NCI-H2196 treated with DMSO at 0.1 percent for 48 hours (cell line): Measurements from ENCODE around the gene CTSA.
"Not testable (repeated sequence)": the region's sequence is repeated elsewhere in the genome, so short reads cannot be mapped to it uniquely, and the experiment has no call there.

Experiments used
- DNase-seq: peaks from one replicate; lab custom pipeline; 2025; ENCODE audit not compliant: unreplicated experiment; lab: John Stamatoyannopoulos, UW

The CTSA gene

DNA sequence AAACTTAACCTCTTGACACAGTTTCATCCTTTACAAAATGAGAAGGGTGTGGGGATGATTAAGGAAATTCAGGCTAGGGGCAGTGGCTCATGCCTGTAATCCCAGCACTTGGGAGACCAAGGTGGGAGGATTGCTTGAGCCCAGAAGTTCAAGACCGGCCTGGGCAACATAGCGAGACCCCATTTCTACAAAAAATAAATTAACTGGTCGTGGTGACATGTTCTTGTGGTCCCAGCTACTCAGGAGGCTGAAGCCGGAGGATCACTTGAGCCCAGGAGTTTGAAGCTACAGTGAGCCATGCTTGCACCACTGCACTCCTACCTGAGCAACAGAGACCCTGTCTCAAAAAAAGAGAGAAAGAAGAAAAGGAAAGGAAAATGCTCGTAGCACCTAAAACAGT lies 24.7 kb upstream of the CTSA start:
- no peak for DNase-seq

- no peak for DNase-seq
Observed at GRCh38 chr20:45867136-45867818, 23.9 kb upstream of the CTSA start.

DNA sequence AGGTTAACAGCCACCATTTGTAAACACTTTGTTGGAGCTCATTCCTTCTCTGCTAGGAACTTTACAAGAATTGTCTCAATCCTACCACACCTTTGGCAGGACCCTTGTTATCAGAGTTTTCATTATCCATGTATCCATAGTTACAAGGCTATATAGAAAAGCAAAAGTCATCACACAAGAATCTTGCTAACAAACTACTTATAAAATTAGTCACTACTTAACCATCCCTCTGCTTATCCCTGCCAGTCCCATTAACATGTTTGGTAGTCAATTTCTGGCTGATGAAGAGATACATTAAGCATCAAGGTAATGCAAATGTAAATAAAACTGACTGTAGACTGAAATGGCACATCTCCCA lies 23.3 kb upstream of the CTSA start:
- no peak for DNase-seq

GRCh38 chr20:45872626-45873025 lies 18.5 kb upstream of the CTSA start:
- no peak for DNase-seq

- DNase-seq = no peak
Observed at GRCh38 chr20:45873409-45874103, 17.6 kb upstream of the CTSA start.

DNA sequence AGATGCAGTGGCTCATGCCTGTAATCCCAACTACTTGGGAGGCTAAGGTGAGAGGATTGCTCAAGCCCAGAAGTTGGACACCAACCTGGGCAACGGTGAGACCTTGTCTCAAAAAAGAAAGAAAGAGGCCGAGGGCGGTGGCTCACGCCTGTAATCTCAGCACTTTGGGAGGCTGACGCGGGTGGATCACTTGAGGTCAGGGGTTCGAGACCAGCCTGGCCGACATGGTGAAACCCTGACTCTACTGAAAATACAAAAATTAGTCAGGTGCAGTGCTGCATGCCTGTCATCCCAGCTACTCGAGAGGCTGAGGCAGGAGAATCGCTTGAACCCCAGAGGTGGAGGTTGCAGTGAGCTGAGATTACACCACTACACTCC lies 17.0 kb upstream of the CTSA start:
- not testable (repeated sequence) for DNase-seq

- no peak for DNase-seq
Observed at GRCh38 chr20:45874576-45874975, 16.6 kb upstream of the CTSA start.

- no peak for DNase-seq
Observed at GRCh38 chr20:45878076-45878761, 12.9 kb upstream of the CTSA start.

- DNase-seq = peak; percentile 95
Observed at GRCh38 chr20:45880988-45881788, 9.9 kb upstream of the CTSA start, which contains the start of gene ZSWIM1. TSS of gene ZSWIM1 (plus strand) at chr20:45881227. CDS start at chr20:45882593, 1,366 bp downstream.

DNA sequence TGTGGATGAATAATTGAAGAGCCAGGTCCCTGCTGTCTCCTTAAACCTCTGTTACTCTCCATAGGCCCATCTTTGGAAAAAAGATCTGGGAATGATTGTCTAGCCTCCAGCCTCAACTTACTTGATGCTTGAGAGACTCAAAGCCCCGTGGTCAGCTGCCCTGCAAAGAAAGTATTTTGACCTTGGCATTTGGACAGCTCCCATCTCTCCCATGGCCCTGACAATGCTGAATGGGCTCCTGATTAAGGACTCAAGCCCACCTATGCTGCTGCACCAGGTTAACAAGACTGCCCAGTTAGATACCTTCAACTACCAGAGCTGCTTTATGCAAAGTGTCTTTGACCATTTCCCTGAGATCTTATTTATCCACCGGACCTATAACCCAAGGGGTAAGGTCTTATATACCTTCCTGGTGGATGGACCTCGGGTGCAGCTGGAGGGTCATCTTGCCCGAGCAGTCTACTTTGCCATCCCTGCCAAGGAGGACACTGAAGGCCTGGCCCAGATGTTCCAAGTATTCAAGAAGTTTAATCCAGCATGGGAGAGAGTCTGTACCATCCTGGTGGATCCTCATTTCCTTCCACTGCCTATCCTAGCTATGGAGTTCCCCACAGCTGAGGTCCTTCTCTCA lies 8.6 kb upstream of the CTSA start:
- DNase-seq = no peak

DNA sequence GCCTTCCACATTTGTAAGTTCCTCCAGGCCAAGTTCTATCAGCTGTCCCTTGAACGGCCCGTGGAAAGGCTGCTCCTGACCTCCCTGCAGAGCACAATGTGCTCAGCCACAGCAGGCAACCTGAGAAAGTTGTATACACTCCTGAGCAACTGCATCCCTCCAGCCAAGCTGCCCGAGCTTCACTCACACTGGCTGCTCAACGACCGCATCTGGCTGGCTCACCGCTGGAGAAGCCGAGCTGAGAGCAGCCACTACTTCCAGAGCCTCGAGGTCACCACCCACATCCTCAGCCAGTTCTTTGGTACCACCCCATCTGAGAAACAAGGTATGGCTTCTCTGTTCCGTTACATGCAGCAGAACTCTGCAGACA lies 8.1 kb upstream of the CTSA start:
- no peak for DNase-seq

- no peak for DNase-seq
Observed at GRCh38 chr20:45886590-45887345, 4.4 kb upstream of the CTSA start.

- DNase-seq = no peak
Observed at GRCh38 chr20:45887346-45887715, 3.8 kb upstream of the CTSA start, which contains the start of gene SPATA25. TSS of gene SPATA25 (minus strand) at chr20:45887622. CDS start at chr20:45887590, 32 bp downstream.

- DNase-seq = no peak
Observed at GRCh38 chr20:45888681-45889080, 2.5 kb upstream of the CTSA start.

DNA sequence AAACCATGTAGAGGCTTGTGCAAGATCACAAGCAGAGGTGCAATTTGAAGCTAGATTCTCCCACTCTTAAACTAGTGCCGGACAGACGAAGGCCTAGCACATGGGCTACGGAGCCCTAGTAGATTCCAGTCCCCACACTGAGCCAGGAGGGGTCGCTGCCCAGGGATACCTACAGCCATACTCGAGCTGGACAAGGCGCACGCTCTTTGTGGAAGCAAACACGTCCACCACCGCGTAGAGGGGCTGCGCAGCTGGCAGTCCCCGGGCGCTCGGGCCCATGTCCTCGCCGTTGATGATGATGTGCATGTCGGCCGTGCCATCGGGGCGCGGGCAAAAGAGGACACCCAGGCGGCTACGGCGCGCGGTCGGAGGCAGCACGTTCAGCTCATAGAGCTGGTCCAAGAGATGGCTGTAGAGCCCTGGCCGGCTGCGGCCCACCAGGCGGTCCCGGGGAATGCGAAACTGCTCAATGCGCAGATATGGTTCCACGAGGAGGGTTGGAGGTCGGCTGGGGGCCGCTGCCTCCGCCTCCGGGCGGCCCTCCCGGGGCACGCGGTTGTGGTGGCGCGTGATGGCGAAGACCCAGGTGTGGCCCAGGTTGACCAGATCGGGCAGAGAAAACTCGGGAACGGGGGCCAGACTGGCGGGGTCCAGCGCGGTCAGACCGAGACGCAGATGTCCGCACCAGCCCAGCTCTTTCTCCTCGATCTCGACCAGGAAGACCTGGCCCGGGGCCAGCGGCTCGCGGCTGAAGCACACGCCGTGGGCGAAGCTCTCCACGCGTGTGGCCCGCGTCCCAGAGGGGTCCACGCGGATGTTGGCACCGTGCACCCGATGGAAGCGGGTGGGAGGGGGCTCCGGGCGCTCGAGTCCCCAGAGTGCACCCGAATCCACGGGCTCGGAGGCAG lies 804 bp upstream of the CTSA start:
- peak; percentile 34 for DNase-seq

DNA sequence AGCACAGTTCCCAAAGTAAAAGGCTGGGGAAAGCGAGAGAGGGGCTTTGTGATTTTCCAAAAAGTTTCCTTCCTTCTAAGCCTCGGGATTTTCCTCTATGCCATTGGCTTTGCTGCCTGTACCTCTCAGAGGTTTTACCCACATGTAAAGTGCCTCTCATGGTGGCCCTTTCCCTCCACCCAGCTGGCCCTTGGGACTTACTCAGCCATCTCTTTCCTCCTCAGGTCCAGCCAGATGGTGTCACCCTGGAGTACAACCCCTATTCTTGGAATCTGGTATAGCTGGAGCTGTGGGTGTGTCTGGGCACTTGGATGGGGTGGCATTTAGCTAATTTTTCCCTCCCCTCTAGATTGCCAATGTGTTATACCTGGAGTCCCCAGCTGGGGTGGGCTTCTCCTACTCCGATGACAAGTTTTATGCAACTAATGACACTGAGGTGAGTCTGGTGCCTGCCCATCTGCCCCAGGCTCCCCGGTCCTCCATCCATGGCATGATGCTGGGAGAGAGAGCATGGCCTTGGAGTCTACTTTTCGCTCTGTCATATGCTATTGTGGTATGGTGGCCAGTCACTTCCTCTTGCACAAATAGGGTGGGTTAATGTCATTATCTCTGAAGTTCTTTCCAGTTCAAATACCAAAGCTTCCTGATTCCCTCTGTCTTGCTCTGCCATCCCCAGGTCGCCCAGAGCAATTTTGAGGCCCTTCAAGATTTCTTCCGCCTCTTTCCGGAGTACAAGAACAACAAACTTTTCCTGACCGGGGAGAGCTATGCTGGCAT lies 1.1 kb downstream of the CTSA start:
- DNase-seq = no peak

GRCh38 chr20:45892828-45893500 lies 1.8 kb downstream of the CTSA start:
- DNase-seq = no peak

- DNase-seq = no peak
Observed at GRCh38 chr20:45893831-45894230, 2.7 kb downstream of the CTSA start.
